ENCODE results near the gene PAGR1.

DNA sequence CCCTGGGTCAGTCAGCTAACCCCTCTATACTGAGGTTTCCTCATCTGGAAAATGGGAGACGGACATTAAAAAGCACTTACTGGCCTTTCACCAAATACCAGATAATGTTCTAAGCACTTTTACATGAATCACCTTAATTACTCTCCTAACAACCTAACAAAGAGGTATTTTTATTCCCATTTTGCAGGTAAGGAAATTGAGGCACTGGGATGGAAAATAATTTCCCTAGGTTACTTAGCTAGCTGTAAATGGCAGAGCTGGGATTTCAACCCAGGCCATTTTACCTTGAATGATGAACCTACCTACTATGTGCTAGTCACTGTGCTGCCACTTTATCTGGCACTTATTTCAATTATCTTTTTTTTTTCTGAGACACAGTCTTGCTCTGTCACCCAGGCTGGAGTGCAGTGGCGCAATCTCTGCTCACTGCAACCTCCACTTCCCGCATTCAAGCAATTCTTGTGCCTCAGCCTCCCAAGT, 21.7 kb upstream of the PAGR1 start:
- TF ChIP-seq, protein P1, sequence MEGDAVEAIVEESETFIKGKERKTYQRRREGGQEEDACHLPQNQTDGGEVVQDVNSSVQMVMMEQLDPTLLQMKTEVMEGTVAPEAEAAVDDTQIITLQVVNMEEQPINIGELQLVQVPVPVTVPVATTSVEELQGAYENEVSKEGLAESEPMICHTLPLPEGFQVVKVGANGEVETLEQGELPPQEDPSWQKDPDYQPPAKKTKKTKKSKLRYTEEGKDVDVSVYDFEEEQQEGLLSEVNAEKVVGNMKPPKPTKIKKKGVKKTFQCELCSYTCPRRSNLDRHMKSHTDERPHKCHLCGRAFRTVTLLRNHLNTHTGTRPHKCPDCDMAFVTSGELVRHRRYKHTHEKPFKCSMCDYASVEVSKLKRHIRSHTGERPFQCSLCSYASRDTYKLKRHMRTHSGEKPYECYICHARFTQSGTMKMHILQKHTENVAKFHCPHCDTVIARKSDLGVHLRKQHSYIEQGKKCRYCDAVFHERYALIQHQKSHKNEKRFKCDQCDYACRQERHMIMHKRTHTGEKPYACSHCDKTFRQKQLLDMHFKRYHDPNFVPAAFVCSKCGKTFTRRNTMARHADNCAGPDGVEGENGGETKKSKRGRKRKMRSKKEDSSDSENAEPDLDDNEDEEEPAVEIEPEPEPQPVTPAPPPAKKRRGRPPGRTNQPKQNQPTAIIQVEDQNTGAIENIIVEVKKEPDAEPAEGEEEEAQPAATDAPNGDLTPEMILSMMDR (IDR thresholded peaks at IDR 0.05): no peak
- no peak for TF ChIP-seq POLR2A (IDR thresholded peaks at IDR 0.05)

All from lower leg skin (tissue), 3 donors.